ENCODE data around the gene DHX9. TPM values are rescaled to one million over a fixed set of nuclear protein-coding genes. Genes with fewer than 3 reads are reported as not detected.

Gene DHX9
- total RNA-seq, 2 donors from 2014 or later = 94.6 to 98.4 TPM

DNA sequence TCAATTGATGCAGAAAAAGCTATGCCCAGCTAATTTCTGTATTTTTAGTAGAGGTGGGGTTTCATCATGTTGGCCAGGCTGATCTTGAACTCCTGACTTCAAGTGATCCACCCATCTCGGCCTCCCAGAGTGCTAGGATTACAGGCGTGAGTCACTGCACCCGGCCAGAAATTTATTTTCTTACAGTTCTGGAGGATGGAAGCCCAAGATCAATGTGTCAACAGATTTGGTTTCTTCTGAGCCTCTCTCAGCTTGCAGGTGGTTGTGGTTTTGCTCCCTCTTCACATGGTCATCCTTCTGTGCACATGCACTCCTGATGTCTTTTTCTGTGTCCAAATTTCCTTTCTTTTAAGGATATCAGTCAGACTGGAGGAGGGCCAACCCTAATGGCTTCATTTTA lies 78.2 kb downstream of the DHX9 start:
- no peak overlapping the region for H3K4me3 Mint-ChIP-seq
- H3K27me3 Mint-ChIP-seq (ENCODE audit: low read depth) = peaks cover 32% of the 10 kb centered on the region
- H3K36me3 Mint-ChIP-seq (ENCODE audit: insufficient read depth in 2 of 2) = peaks cover 0 to 2% of the 10 kb centered on the region in 2 donors
- H3K9me3 Mint-ChIP-seq = no peaks in the 10 kb centered on the region
- no peak overlapping the region for H3K27ac Mint-ChIP-seq
- H3K4me1 Mint-ChIP-seq (ENCODE audit: low read depth) = no peaks in the 10 kb centered on the region
- DNase-seq (no peak), ATAC-seq (replicated peaks in 1 of 2) (no peak)

DNA sequence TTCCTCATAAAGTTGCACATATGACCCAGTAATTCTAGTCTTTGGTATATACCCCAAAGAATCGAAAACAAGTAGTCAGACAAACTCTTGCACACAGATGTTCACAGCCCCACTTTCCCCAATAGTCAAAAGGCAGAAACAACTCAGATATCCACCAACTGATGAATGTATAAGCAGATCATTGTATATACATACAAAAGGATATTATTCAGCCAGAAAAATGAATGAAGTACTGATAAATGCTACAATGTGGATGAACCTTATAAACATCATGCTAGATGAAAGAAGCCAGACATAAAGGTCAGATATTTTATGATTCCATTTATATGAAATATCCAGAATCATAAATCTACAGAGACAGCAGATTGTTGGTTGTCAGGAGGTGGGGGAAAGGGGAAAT lies 86.5 kb downstream of the DHX9 start:
- DNase-seq (no peak), ATAC-seq (replicated peaks in 1 of 2) (no peak)
- no peak overlapping the region for H3K4me3 Mint-ChIP-seq
- peaks cover 30% of the 10 kb centered on the region for H3K27me3 Mint-ChIP-seq (ENCODE audit: low read depth)
- no peaks in the 10 kb centered on the region for H3K36me3 Mint-ChIP-seq (ENCODE audit: insufficient read depth in 2 of 2)
- no peaks in the 10 kb centered on the region for H3K9me3 Mint-ChIP-seq
- no peak overlapping the region for H3K27ac Mint-ChIP-seq
- no peaks in the 10 kb centered on the region for H3K4me1 Mint-ChIP-seq (ENCODE audit: low read depth)

DNA sequence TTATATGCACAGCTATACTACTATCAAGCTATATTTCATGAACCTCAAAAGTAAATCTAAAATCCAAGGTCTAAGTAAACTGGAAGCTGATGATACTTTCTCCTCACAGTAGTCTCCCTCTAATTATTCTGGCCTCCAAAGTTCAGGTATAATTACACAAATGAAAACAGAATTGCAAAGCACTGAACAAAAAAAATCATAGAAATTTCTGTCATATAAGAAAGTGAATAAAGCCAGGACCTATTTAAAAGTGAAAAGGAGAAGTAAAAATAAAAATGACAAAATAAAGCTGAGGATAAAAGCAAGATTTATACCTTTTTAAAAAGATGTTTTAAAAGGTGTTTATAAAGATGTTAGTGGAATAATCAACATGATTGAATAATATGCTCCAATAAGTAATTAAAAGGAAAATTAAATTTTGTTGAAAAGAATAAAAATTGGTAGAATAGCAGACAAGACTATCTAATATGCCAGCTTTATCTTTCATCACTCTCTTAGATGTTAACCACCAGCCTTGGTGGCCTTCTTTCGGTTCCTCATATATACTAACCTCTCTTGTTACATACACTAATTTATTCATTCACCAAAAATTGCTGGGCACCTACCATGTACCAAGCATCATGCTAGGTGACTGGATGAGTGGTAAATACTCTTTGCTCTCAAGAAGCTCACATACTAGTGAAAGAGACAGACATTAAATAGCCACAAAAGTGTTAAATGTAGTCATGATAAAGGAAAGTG lies 88.7 kb downstream of the DHX9 start:
- no peak overlapping the region for H3K4me3 Mint-ChIP-seq

DNA sequence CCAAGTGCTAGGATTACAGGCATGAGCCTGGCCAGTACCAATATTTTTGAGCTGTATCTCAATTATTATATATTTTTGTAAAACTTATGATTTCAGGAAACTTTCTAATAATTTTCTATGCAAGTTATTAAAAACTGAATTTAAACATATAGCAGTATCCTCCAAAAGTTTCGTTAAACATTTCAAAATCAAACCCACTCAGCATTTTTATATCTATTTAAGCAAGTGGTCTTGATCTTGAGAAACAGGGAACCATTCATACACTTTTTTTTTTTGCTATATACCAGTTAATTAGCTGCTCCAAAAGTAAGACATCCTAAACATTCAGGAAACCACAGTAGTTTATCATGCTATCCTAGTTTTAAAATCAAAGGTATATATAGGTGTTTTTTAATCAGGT lies 91.8 kb downstream of the DHX9 start:
- H3K4me3 Mint-ChIP-seq = no peak overlapping the region
- H3K27ac Mint-ChIP-seq = no peak overlapping the region
- DNase-seq (no peak), ATAC-seq (replicated peaks in 1 of 2) (no peak)
- H3K9me3 Mint-ChIP-seq = peaks cover 3 to 5% of the 10 kb centered on the region in 2 donors
- H3K4me1 Mint-ChIP-seq (ENCODE audit: low read depth) = no peaks in the 10 kb centered on the region
- H3K36me3 Mint-ChIP-seq (ENCODE audit: insufficient read depth in 2 of 2) = peaks cover 0 to 1% of the 10 kb centered on the region in 2 donors
- peaks cover 17% of the 10 kb centered on the region for H3K27me3 Mint-ChIP-seq (ENCODE audit: low read depth)

More for the DNA sequence above, 88.7 kb downstream of the DHX9 start:
- peaks cover 25% of the 10 kb centered on the region for H3K27me3 Mint-ChIP-seq (ENCODE audit: low read depth)
- H3K36me3 Mint-ChIP-seq (ENCODE audit: insufficient read depth in 2 of 2) = no peaks in the 10 kb centered on the region
- no peaks in the 10 kb centered on the region for H3K4me1 Mint-ChIP-seq (ENCODE audit: low read depth)
- H3K9me3 Mint-ChIP-seq = no peaks in the 10 kb centered on the region
- DNase-seq (no peak), ATAC-seq (replicated peaks in 1 of 2) (no peak)
- no peak overlapping the region for H3K27ac Mint-ChIP-seq

DNA sequence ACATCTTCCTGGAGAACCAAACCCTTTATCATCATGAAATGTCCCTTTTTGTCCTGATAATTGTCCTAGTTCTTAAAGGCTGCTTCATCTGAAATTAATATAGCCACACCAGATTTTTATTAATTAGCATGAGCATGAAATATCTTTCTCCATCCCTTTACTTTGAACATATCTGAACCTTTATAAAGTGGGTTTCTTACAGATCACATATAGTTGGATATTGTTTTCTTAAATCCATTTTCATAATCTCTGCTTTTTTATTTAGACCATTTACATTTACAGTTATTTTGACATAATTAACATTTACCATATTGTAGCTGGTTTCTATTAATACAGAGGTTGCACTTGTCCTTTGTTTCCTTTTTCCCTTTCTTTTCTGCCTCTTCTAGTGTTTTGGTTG lies 96.6 kb downstream of the DHX9 start:
- peaks cover 3 to 6% of the 10 kb centered on the region in 2 donors for H3K9me3 Mint-ChIP-seq
- peaks cover 1 to 2% of the 10 kb centered on the region in 2 donors for H3K36me3 Mint-ChIP-seq (ENCODE audit: insufficient read depth in 2 of 2)
- no peaks in the 10 kb centered on the region for H3K4me1 Mint-ChIP-seq (ENCODE audit: low read depth)
- peaks cover 18% of the 10 kb centered on the region for H3K27me3 Mint-ChIP-seq (ENCODE audit: low read depth)
- DNase-seq (no peak), ATAC-seq (replicated peaks in 1 of 2) (no peak)
- H3K4me3 Mint-ChIP-seq = no peak overlapping the region
- H3K27ac Mint-ChIP-seq = no peak overlapping the region

Other genes starting within 250 kb of the DHX9 start
- gene RGS16, start 235.0 kb upstream of the DHX9 start, total RNA-seq = 10 to 100 TPM; 73.3 to 79.4 TPM
- gene RGS8, start 154.8 kb upstream of the DHX9 start, total RNA-seq = under 1 TPM in 1 of 2 donors, not detected in 1; 0.05 TPM
- 1 to 10 TPM; 4.4 to 7.5 TPM for gene NPL, start 49.6 kb upstream of the DHX9 start, total RNA-seq
- gene SHCBP1L, start 113.8 kb downstream of the DHX9 start, total RNA-seq = not detected
- gene LAMC1, start 184.1 kb downstream of the DHX9 start, total RNA-seq = under 1 TPM; 0.24 to 0.51 TPM